ENCODE results near the gene SLC13A4. TPM values are rescaled to one million over a fixed set of nuclear protein-coding genes. Genes with fewer than 3 reads are reported as not detected.
"Not testable (repeated sequence)": the region's sequence is repeated elsewhere in the genome, so short reads cannot be mapped to it uniquely, and the experiment has no call there.

SLC13A4 gene
- total RNA-seq, 2 experiments from 2014 or later = not detected

DNA sequence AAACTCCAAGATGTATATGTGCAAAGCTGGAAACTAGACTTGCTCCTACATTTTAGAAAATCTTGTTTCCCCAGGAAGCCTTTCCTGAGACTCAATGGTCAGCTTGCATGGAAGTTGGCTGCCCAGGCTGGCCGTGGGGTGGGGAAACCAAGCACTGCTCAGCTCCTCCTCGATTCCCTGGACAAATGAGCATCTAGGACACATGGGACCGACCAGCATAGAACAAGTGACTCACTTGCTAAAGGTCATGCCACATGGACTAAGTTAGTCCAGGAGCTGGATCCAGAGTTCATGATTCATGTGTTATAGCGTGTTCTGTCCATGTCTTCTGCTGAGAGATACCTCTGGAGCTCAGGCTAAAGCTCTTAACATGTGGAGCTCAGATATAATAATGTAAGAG lies 14.4 kb upstream of the SLC13A4 start:
- no peak overlapping the region for H3K4me3 Mint-ChIP-seq
- peaks cover 18% of the 10 kb centered on the region for H3K27me3 Mint-ChIP-seq
- no peaks in the 10 kb centered on the region for H3K4me1 Mint-ChIP-seq
- CTCF ChIA-PET = no interaction called here
- no peaks in the 10 kb centered on the region for H3K9me3 Mint-ChIP-seq (ENCODE audit: low read depth)
- H3K36me3 Mint-ChIP-seq = no peaks in the 10 kb centered on the region
- no peak for DNase-seq
- no peak for ATAC-seq
- no peak overlapping the region for H3K27ac Mint-ChIP-seq

DNA sequence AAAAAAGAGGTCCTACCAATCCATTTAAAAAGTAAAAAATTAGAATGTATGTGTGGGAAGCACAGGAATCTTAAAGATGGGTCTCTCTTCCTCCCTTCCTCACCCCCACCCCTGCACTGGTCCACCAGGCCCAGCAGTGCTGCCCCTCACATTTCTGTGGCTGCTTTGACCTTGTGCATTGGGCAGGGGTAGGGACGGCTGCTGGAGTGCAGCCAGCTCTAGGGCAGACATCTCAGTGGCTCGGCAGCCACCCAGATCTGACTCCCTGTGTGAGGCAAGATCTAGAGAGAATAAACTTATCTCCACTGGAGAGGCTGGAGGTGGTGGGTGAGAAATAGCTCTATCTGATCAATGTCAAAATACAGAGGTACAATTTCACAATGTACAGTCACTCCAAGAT lies 13.9 kb upstream of the SLC13A4 start:
- Mint-ChIP-seq H3K27me3 (peaks cover 18% of the 10 kb centered on the region), H3K27ac (no peak overlapping the region), H3K4me1 (no peaks in the 10 kb centered on the region), H3K9me3 (ENCODE audit: low read depth) (no peaks in the 10 kb centered on the region), H3K36me3 (no peaks in the 10 kb centered on the region), H3K4me3 (no peak overlapping the region)
- ATAC-seq (no peak), DNase-seq (no peak)
- CTCF ChIA-PET = interaction anchor here (0.6 kb wide), 1 partner anchor 8 kb away, joined by 3 read pairs; no protein-coding TSS in a partner anchor

DNA sequence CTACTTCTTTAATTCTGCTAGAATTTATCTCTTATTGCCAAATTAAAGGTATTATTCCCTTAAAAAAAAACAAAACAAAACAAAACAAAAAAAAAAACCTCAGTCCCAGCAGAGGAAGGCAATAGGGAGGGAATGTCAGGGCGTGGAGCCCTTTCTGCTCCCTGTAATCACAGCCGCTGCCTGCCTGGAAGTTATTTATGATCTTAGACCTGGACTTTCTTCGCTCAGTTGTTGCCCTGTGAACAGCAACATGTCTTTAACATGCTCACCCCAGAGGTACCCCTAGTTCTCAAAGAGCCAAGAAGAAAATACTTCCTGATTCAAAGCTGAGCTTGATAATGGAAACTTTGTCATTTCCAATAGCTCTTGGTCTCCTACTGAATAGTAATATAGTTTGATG lies 12.9 kb upstream of the SLC13A4 start:
- Mint-ChIP-seq H3K4me3 (no peak overlapping the region), H3K9me3 (ENCODE audit: low read depth) (no peaks in the 10 kb centered on the region), H3K27ac (no peak overlapping the region), H3K27me3 (peaks cover 18% of the 10 kb centered on the region), H3K4me1 (no peaks in the 10 kb centered on the region), H3K36me3 (no peaks in the 10 kb centered on the region)
- DNase-seq (no peak), ATAC-seq (no peak)
- CTCF ChIA-PET = no interaction called here

DNA sequence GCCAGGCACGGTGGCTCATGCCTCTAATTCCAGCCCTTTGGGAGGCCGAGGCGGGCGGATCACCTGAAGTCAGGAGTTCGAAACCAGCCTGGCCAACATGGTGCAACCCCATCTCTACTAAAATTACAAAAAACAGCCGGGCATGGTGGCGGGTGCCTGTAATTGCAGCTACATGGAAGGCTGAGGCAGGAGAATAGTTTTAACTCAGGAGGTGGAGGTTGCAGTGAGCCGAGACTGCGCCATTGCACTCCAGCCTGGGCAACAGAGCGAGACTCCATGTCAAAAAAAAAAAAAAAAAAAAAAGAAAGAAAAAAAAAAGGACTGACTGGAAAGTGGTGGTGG lies 9.3 kb upstream of the SLC13A4 start:
- H3K9me3 Mint-ChIP-seq (ENCODE audit: low read depth); H3K4me1 Mint-ChIP-seq; ATAC-seq; H3K27ac Mint-ChIP-seq; H3K4me3 Mint-ChIP-seq; H3K36me3 Mint-ChIP-seq; DNase-seq; CTCF ChIA-PET; H3K27me3 Mint-ChIP-seq: not testable (repeated sequence)

DNA sequence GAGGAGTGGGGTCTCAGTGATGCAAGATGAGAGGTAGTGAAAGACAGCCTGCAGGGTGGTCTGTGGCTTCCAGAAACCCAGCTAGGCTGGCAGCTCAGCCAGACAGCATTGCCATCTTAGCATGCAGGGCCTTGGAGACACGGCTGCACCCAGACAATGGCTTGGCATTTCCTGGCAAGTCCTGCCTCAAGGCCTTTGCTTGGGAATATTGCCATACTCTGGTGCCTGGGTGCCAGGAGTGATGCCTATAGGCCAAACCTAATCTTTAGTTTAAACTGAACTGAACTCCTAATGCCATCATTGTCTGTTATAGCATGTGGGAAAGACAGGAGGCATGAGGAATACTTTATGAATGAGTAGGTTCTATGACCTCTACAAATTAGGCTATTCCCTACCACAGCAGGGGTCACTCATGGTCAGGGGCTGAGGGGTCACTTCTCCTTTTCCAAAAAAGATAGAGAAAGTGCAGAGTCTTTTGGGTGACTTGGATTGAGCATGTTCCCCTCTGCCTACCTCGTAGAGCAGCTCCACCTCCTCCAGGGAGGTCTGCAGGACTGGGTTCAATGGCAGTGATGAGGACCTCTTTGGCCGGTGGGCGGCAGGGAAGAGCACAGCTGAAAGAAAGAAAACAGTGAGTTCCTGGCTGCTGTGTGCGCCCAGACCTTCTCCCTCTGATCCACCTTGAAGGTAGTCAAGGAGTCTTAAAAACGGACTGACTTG lies 8.8 kb upstream of the SLC13A4 start:
- no peaks in the 10 kb centered on the region for H3K4me1 Mint-ChIP-seq
- H3K4me3 Mint-ChIP-seq = no peak overlapping the region
- no peak for DNase-seq
- no peak for ATAC-seq
- H3K27me3 Mint-ChIP-seq = peaks cover 2% of the 10 kb centered on the region
- no peaks in the 10 kb centered on the region for H3K36me3 Mint-ChIP-seq
- CTCF ChIA-PET = no interaction called here
- no peak overlapping the region for H3K27ac Mint-ChIP-seq
- no peaks in the 10 kb centered on the region for H3K9me3 Mint-ChIP-seq (ENCODE audit: low read depth)

DNA sequence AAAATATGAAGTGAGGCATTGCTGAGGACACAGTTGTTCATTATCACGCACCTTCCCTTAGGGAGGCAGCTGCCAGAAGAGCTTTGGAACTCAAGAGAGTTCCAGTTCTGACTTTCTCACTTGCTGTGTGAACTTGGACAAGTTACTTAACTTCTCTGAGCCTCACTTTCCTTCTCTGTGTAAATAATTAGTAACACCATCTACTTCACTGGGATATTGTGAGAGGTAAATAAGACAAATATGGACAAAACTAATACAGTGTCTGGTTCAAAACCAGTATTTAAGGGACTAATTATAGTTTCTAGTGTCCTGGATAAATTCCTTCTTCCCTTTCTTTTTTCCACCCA lies 6.3 kb upstream of the SLC13A4 start:
- Mint-ChIP-seq H3K27me3 (peaks cover 12% of the 10 kb centered on the region), H3K4me1 (no peaks in the 10 kb centered on the region), H3K9me3 (ENCODE audit: low read depth) (no peaks in the 10 kb centered on the region), H3K36me3 (no peaks in the 10 kb centered on the region), H3K4me3 (no peak overlapping the region), H3K27ac (no peak overlapping the region)
- DNase-seq (no peak), ATAC-seq (no peak)
- CTCF ChIA-PET = no interaction called here

DNA sequence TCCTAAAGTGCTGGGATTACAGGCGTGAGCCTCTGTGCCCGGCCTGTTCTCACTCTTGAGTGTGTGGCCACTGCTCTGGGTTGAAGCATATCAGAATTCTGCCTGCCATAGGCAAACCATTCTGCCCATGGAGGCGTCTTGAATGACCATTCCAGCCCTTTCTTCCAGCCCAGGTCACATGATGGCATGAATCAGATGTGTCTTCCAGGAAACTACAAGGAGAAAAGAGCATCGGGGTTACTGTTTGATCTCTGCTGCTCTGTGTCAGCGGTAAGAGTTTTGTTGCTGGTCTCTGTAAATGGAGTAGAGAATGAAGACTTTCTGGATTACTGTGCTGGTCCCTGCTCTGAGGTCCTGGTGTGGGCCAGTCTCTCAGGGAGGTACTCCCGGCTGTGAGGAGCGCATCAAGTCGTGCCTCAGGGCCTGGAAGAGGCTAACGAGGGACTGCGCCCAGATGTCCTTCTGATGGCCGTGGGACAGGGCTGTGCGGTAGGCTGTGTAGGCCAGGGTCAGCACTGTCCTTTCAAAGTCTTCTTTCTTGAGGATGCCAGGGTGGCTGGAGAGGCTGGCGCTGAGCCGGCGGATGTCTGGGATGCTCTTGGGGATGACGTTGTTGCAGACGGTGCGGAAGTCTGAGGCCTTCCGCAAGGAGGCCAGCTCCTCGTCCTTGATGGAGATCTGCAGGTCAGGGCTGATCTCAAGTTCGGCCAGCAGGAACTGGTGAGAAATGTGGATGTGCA lies 5.8 kb upstream of the SLC13A4 start:
- peaks cover 14% of the 10 kb centered on the region for H3K27me3 Mint-ChIP-seq
- H3K9me3 Mint-ChIP-seq (ENCODE audit: low read depth) = no peaks in the 10 kb centered on the region
- no peaks in the 10 kb centered on the region for H3K36me3 Mint-ChIP-seq
- H3K27ac Mint-ChIP-seq = no peak overlapping the region
- no peak for ATAC-seq
- H3K4me3 Mint-ChIP-seq = no peak overlapping the region
- no peaks in the 10 kb centered on the region for H3K4me1 Mint-ChIP-seq
- no peak for DNase-seq
- CTCF ChIA-PET = no interaction called here

DNA sequence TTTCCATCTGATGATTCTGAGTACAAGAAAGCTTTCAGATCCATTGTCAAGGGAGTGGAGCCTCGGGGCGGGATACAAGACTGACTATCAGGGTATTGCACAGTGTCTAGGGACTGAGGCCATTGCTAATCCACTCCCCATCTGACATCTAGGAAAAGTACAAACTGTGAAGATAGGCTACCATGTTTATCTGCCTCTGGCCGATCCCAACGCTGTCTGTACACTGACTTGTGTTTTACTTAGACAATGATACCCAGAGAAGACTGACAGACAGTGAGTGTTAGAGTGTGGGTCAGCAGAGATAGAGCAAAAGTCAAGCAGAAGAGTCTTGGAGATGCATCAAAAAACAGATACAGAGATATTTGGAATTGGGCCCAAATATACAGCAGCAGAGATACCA lies 3.1 kb upstream of the SLC13A4 start:
- Mint-ChIP-seq H3K4me1 (no peaks in the 10 kb centered on the region), H3K9me3 (ENCODE audit: low read depth) (no peaks in the 10 kb centered on the region), H3K36me3 (no peaks in the 10 kb centered on the region), H3K27me3 (peaks cover 16% of the 10 kb centered on the region), H3K27ac (no peak overlapping the region), H3K4me3 (no peak overlapping the region)
- CTCF ChIA-PET = no interaction called here
- DNase-seq (no peak), ATAC-seq (no peak)

DNA sequence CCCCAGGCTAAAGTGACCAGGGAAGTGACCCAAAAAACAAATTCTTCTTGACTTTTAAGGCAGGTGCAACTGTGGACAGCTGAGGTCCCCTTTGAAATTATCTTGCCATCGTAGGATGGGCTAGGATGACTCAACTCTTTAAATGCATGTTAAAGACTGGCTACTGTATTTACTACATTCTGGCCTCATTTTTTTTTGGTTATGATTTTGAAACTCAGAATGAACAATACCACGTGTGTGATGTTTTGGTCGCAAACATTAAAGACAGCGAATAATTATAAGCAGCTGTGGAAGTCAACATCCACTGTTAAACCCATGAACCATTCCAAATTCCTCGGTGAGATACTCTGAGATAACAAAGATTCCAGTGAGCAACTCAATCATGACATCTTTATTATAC lies 1.2 kb upstream of the SLC13A4 start:
- Mint-ChIP-seq H3K4me1 (no peaks in the 10 kb centered on the region), H3K27me3 (peaks cover 24% of the 10 kb centered on the region), H3K4me3 (no peak overlapping the region), H3K36me3 (no peaks in the 10 kb centered on the region), H3K9me3 (ENCODE audit: low read depth) (no peaks in the 10 kb centered on the region), H3K27ac (no peak overlapping the region)
- ATAC-seq (no peak), DNase-seq (no peak)
- CTCF ChIA-PET = no interaction called here

DNA sequence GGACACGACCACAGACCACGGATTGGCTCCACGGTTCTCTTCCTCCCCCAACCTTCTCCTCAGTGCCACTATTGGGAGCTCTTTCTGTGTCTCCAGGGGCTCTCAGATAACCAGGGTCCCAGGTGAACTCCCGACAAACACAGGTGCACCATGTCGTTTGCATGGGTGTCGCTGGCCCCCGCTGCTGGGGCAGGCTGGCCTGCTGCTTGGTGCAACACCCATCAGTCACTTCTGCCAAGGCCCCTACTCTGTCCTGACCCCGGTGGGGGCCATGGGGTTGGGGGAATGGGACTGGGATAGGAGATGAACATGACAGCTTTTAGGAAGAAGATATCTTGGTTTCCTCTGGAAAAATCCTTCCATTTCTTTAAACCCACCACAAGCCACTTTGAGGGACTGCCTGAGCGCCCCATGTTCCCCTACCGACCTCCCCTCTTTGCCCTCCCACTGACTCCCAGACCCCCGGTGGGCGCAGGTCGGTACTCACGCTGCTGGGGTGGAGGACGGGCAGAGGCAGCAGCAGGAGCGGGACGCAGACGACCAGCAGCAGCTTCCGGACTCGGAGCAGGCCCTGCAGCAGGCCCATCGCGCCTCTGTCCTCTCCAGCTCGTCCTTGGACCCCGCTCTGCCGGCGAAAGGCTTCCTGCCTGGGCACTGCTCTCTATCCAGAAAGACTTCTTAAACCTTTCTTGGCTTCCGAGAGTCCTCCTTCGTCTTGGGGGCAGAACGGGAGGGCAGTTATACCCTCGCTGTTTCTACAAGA lies 894 bp downstream of the SLC13A4 start:
- Mint-ChIP-seq H3K9me3 (ENCODE audit: low read depth) (no peaks in the 10 kb centered on the region), H3K36me3 (no peaks in the 10 kb centered on the region), H3K4me1 (no peaks in the 10 kb centered on the region), H3K27ac (no peak overlapping the region), H3K27me3 (peaks cover 30% of the 10 kb centered on the region), H3K4me3 (no peak overlapping the region)
- CTCF ChIA-PET = no interaction called here
- DNase-seq = no peak
- no peak for ATAC-seq

DNA sequence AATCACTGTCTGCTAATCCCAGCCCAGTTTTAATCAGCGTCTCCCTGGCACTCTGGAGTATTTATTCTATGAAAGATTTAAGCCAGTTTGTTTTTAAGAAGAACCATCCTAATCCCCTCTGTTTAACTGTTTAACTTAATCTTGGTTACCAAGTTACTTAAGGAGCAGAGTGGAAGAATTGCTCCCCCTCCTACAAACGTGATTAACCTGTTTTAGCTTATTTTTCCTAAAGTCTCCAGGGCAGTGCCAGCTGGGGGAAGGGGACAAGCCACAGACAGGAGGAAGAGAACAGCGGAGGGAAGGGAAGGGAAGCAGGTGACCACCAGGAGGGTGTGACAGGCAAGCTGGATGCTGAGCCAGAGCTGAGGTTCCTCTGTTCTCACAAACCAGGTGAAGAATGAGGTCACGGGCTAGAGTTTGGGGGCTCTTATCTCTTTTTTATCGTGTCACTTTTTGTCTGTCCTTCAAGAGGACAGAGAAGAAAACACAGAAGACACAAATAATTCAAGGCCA lies 1.7 kb downstream of the SLC13A4 start:
- H3K36me3 Mint-ChIP-seq = no peaks in the 10 kb centered on the region
- no peaks in the 10 kb centered on the region for H3K4me1 Mint-ChIP-seq
- no peak overlapping the region for H3K27ac Mint-ChIP-seq
- no peak for ATAC-seq
- H3K4me3 Mint-ChIP-seq = no peak overlapping the region
- CTCF ChIA-PET = no interaction called here
- peaks cover 29% of the 10 kb centered on the region for H3K27me3 Mint-ChIP-seq
- no peaks in the 10 kb centered on the region for H3K9me3 Mint-ChIP-seq (ENCODE audit: low read depth)
- DNase-seq = no peak

DNA sequence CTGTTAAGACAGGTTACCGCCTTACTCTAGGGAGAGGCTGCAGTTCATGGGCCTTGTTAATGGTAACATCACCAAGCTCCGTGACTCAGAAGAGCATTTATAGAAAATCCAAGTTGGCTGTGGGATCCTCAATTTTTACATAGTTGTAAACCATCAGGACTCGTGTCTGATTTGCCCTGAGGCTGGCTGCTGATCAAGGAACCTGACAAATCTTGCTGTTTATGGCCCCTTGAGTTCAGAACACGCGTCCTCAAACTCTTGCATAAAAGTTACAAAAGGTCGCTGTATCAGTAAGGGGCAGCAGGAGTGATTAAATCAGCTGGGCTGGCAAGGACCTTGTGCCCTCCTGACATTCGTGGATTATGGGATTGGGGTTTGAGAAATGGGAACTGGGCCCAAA lies 4.6 kb downstream of the SLC13A4 start:
- H3K36me3 Mint-ChIP-seq = no peaks in the 10 kb centered on the region
- H3K9me3 Mint-ChIP-seq (ENCODE audit: low read depth) = no peaks in the 10 kb centered on the region
- H3K27ac Mint-ChIP-seq = no peak overlapping the region
- CTCF ChIA-PET = no interaction called here
- no peak overlapping the region for H3K4me3 Mint-ChIP-seq
- DNase-seq = no peak
- H3K4me1 Mint-ChIP-seq = no peaks in the 10 kb centered on the region
- no peak for ATAC-seq
- peaks cover 31% of the 10 kb centered on the region for H3K27me3 Mint-ChIP-seq

DNA sequence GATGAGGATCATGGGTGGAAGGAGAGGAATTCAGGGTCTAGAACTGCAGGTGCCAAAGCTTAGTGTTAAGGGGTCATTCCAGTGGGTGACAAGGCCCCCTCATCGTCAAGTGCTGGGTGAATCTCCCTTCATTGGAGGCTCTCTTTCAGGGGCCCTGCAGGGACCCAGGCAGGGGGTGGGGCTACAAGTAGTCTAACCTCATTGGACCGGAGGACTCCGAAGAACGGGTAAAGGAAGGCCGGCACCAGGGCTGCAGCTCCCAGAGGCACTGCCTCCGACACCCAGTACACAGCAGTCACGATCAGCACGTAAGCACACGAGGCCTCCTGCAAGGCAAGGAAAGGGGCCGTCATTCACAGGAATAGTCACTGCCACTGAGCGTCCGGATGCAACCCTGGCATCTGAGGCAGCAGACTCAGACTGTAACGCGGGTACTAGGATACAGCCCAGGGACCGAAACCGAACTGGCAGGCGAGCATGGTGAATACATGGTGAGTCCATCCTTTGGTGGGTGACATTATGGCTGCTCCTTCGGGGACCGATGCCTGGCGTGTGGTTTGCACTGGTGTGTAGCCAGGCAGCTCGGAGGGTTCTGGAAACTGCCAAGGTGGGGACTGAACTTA lies 6.7 kb downstream of the SLC13A4 start:
- H3K9me3 Mint-ChIP-seq (ENCODE audit: low read depth) = no peaks in the 10 kb centered on the region
- no peaks in the 10 kb centered on the region for H3K4me1 Mint-ChIP-seq
- CTCF ChIA-PET = no interaction called here
- H3K27ac Mint-ChIP-seq = no peak overlapping the region
- DNase-seq (no peak), ATAC-seq (no peak)
- H3K36me3 Mint-ChIP-seq = no peaks in the 10 kb centered on the region
- H3K4me3 Mint-ChIP-seq = no peak overlapping the region
- peaks cover 35% of the 10 kb centered on the region for H3K27me3 Mint-ChIP-seq
